Ascending aorta (tissue), 2 donors: Measurements from ENCODE around the gene STIL. TPM values are rescaled to one million over a fixed set of nuclear protein-coding genes. Genes with fewer than 3 reads are reported as not detected.
"Not testable (repeated sequence)": the region's sequence is repeated elsewhere in the genome, so short reads cannot be mapped to it uniquely, and the experiment has no call there.

Experiments used
- DNase-seq, 2 donors: peaks; one replicate each; pipeline ENCODE4 v3.0.0-alpha.2; 2019; ENCODE audit warnings: low spot score in 2 of 2
- H3K27ac ChIP-seq, 2 donors: fragments of 200-600 bp; sonication (generic); one replicate each; pipeline ENCODE4 v1.5.1; 2016 to 2017; ENCODE audit warnings: mild to moderate bottlenecking in 1 of 2
- H3K27me3 ChIP-seq: fragments of 200-600 bp; sonication (generic); one replicate; pipeline ENCODE4 v1.5.1; 2017
- H3K36me3 ChIP-seq, 2 donors: fragments of 200-600 bp; sonication (generic); one replicate each; pipeline ENCODE4 v1.5.1; 2016
- H3K4me1 ChIP-seq, 2 donors: fragments of 200-600 bp; sonication (generic); one replicate each; pipeline ENCODE4 v1.5.1; 2016 to 2017; ENCODE audit warnings: mild to moderate bottlenecking in 1 of 2
- H3K4me3 ChIP-seq, 2 donors: fragments of 200-600 bp; sonication (generic); one replicate each; pipeline ENCODE4 v1.5.1; 2016 to 2017; ENCODE audit warnings: mild to moderate bottlenecking in 1 of 2
- H3K9me3 ChIP-seq, 2 donors: fragments of 200-600 bp; sonication (generic); one replicate each; pipeline ENCODE4 v1.5.1; 2016
- CTCF ChIP-seq, 3 experiments: fragments of 200-600 bp in 2 of 3; fragments of 450-650 bp in 1 of 3; sonication (generic) in 2 of 3; IDR thresholded peaks; one replicate each; pipeline ENCODE4 v1.5.1; 2016 to 2019; ENCODE audit warnings: antibody characterized with exemption in 3 of 3, mild to moderate bottlenecking in 1 of 3, moderate library complexity in 1 of 3
- intact Hi-C: fragments of 100-400 bp; cut with DNase I; formaldehyde crosslinking; loops from one replicate; pipeline ENCODE4 v1.15.1; 2023
- total RNA-seq: library from RNA; depleted of rRNA; stranded (reverse); fragments of >200 nt; gene quantifications from one replicate; pipeline ENCODE4 v1.1.0, GENCODE V29; 2016

STIL gene
- total RNA-seq, 1 donor from 2014 or later: 0.11 TPM

DNA sequence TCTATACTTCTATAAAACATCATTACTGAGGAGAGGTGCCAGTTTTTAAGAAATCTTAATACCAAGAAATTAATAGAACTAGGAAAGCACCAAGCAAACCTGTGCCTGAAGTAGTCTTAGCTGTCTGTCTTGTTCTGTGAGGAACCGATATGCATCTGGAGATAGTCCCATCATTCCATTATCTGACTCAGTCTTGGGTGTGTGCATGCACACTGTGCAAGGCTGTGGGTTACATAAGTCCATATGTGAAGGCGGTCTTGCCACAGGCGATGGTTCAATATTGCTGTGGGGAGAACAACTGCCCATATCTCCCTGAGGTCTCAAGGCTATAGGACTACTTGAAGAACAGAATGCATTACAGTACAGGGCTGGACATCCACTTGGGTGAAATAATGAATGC lies 33.8 kb downstream of the STIL start:
- Histone ChIP-seq H3K4me3 (no peak overlapping the region), H3K9me3 (no peaks in the 10 kb centered on the region), H3K27ac (no peak overlapping the region), H3K4me1 (no peaks in the 10 kb centered on the region), H3K36me3 (no peaks in the 10 kb centered on the region), H3K27me3 (no peaks in the 10 kb centered on the region)
- no peak for TF ChIP-seq CTCF (IDR thresholded peaks at IDR 0.05)
- DNase-seq: no peak
- intact Hi-C loops: no loop called here

- TF ChIP-seq CTCF (IDR thresholded peaks at IDR 0.05): no peak
- Histone ChIP-seq H3K4me3 (no peak overlapping the region), H3K4me1 (no peaks in the 10 kb centered on the region), H3K27me3 (no peaks in the 10 kb centered on the region), H3K27ac (no peak overlapping the region), H3K36me3 (no peaks in the 10 kb centered on the region), H3K9me3 (no peaks in the 10 kb centered on the region)
- no peak for DNase-seq
- intact Hi-C loops: no loop called here
Observed at GRCh38 chr1:47276850-47277249, 37.1 kb downstream of the STIL start.

GRCh38 chr1:47275811-47276210 lies 38.1 kb downstream of the STIL start:
- H3K9me3 ChIP-seq, DNase-seq, H3K27ac ChIP-seq, H3K4me1 ChIP-seq, H3K4me3 ChIP-seq, H3K27me3 ChIP-seq, H3K36me3 ChIP-seq, intact Hi-C loops: not testable (repeated sequence)

GRCh38 chr1:47265529-47265928 lies 48.4 kb downstream of the STIL start:
- H3K27me3 ChIP-seq, H3K36me3 ChIP-seq, H3K4me3 ChIP-seq, H3K4me1 ChIP-seq, DNase-seq, H3K27ac ChIP-seq, intact Hi-C loops, H3K9me3 ChIP-seq: not testable (repeated sequence)

- H3K9me3 ChIP-seq: no peaks in the 10 kb centered on the region
- H3K27me3 ChIP-seq: no peaks in the 10 kb centered on the region
- H3K4me1 ChIP-seq: no peaks in the 10 kb centered on the region
- no peak for DNase-seq
- intact Hi-C loops: loop anchor here (1.0 kb wide), 1 partner anchor 84 kb away; no protein-coding TSS in a partner anchor
- no peaks in the 10 kb centered on the region for H3K36me3 ChIP-seq
- H3K4me3 ChIP-seq: no peak overlapping the region
- TF ChIP-seq CTCF (IDR thresholded peaks at IDR 0.05): peak; percentile 28 to 54 (median 40)
- no peak overlapping the region for H3K27ac ChIP-seq
Observed at GRCh38 chr1:47262787-47263413, 51.0 kb downstream of the STIL start.

DNA sequence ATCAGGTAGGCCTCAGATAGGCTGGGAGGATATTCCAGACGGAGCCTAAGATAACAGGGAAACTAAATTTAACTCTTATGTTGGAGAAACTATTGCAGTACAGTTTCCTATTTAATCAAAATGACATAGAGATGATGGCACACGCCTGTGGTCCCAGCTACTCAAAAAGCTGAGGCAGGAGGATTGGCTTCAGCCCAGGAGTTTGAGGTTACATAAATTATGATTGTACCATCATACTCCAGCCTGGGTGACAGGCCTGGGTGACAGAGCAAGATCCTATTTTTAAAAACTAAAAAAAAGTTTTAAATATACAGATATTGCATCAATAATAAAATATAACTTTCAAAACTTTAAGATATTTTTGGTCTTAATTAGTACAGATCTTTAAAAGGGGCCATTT lies 56.7 kb downstream of the STIL start:
- H3K9me3 ChIP-seq: no peaks in the 10 kb centered on the region
- H3K36me3 ChIP-seq: no peaks in the 10 kb centered on the region
- no peaks in the 10 kb centered on the region for H3K27me3 ChIP-seq
- H3K4me3 ChIP-seq: no peak overlapping the region
- intact Hi-C loops: no loop called here
- DNase-seq: no peak
- H3K4me1 ChIP-seq: no peaks in the 10 kb centered on the region
- no peak overlapping the region for H3K27ac ChIP-seq
- TF ChIP-seq CTCF (IDR thresholded peaks at IDR 0.05): no peak

DNA sequence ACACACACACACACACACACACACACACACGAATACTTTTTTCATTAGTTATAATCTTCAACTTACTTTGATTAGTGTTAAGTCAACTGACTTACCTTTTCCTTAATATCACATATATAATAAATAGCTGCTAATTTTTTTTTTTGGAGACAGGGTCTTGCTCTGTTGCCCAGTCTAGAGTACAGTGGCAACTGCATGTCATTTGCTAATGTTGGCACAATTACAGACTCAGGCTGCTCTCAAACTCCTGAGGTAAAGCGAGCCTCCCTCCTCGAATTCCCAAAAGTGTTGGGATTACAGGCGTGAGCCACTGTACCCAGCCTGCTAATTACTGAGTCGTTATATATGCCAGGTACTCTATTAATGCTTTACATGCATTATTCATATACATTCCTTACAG lies 61.2 kb downstream of the STIL start:
- no peaks in the 10 kb centered on the region for H3K27me3 ChIP-seq
- no peak overlapping the region for H3K27ac ChIP-seq
- H3K9me3 ChIP-seq: no peaks in the 10 kb centered on the region
- no peaks in the 10 kb centered on the region for H3K4me1 ChIP-seq
- intact Hi-C loops: no loop called here
- H3K4me3 ChIP-seq: no peak overlapping the region
- DNase-seq: no peak
- H3K36me3 ChIP-seq: no peaks in the 10 kb centered on the region
- TF ChIP-seq CTCF (IDR thresholded peaks at IDR 0.05): no peak
